GM19043 (cell line): ENCODE results near the gene SMAD6.
"Not testable (repeated sequence)": the region's sequence is repeated elsewhere in the genome, so short reads cannot be mapped to it uniquely, and the experiment has no call there.

Source experiments
- ATAC-seq: cut with Tn5 transposase; IDR thresholded peaks from one replicate; pipeline ENCODE4 v1.9.1; 2021; ENCODE audit warnings: low read depth; ENCODE audit not compliant: unreplicated experiment

The SMAD6 gene

DNA sequence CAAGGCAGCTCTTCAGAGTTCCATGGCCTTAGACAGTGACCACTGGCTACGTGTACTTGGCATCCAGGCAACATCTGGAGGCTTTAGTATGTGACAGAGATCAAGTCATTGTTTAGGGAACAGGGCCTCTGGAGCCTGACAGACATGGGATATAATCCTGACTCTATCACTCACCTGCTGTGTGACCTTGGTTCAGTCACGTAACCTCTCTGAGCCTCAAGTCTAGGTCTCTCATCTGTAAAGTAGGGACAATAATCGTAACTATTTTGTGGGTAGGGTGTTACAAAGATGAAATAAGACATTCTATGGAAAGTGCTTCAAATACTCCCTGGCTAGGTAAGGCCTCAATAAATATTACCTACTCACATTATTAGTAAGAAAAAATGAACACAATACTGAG is 114.2 kb downstream of the SMAD6 start:
- ATAC-seq = no peak

DNA sequence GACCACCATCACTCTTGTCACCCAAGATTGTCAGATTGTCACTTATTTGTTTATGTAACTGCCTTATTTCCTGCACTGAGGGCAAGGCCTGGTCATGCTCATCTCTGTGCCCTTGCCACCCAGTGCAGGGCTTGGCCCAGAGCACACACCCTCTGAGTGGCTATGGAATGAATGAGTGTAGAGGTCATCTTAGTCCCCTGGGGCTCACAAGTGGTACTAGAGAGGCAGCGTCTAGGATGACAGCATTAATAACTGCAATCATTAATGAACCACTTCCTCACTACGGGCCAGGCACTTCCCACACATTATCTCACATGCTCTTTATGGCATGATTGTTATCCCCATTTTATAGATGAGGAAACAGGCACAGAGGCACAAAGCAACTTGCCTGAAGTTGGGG is 117.0 kb downstream of the SMAD6 start:
- no peak for ATAC-seq

DNA sequence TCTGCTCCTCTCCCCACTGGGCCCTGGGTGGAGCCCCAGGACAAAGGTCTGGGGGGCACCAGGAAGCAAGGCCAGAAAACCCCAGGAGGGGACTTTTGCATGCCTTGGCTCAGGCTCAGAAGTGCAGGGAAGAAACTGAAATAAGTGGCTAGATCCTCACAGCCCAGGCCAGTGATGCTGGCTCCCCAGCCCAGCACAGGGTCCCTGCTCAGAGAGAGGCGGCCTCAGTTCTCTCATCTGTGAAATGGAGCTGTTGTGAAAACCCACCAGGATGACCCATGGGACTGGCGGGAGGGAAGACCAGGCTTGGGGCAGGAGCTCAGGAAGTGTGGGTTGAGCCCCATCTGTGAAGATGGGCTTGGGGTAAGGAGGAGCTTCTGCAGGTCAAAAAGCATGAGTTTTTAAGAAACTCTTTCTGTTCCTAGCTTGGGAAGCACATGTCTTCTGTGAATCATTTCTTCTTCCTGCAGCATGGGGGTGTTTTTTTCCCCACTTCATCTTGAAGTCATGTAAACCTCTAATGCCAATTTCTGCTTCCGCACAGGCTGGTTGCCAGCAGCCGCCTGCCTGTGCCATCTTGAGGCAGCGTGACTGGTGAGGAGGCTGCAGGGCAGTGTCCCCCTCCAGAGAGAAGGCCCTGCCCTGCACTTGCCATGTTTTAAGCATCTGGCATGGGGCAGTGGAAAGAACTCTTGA is 118.6 kb downstream of the SMAD6 start:
- ATAC-seq = no peak

DNA sequence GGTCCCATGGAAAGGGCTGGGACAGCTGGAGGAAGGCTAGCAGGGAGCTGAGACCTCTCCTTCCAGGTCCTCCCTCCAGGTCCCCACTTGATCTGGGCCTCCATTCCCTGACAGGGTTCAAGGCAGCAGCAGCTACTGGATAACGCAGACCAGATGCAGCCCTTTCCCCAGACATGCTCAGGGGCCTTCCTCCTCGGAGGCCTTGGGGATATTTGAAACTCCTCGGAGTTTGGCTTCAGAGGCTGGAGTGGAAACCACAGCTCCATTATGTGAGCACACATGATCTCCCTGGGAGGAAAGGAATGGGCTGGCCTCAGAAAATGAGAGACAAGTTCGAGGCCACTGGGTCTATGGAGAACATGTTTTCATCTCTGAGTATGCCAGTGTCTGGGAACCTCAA is 119.3 kb downstream of the SMAD6 start:
- ATAC-seq = no peak

DNA sequence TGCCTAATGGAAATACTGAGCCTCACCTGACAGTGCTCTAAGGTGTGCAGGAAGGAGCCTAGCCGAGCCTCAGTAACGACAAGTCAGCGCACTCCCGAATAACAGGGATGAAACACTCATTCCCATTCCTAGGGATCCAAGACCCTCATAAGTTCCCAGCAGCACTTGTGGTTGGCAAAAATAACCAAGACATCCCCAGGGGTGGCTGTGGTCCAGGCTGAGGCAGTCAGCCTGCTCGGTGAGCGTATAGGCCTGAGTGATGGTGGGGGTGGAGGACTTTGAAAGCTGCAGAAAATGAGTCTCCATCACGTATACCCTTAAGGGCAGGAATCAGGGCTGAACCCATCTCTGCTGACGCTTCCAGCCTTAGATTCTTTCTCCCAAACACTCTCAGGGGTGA is 120.1 kb downstream of the SMAD6 start:
- ATAC-seq = no peak

DNA sequence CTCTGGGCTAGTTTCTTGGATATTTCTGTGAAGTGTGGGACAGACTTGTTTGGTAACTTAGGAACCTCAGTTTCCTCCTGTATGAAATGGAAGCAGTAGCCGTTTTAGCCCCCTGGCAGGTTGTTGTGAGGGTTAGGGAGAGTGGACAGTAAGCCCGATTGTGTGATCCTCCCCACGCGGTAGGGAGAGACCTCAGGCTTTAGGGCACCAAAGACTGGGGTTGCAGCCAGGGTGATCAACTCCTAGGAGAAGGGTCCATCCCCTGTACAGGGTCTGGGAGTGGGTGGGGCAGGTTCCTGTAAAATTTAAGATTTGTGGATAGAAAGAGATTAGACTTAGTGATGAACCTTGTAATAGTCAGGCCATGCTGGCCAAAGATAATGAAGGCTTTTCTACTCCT is 120.5 kb downstream of the SMAD6 start:
- no peak for ATAC-seq

DNA sequence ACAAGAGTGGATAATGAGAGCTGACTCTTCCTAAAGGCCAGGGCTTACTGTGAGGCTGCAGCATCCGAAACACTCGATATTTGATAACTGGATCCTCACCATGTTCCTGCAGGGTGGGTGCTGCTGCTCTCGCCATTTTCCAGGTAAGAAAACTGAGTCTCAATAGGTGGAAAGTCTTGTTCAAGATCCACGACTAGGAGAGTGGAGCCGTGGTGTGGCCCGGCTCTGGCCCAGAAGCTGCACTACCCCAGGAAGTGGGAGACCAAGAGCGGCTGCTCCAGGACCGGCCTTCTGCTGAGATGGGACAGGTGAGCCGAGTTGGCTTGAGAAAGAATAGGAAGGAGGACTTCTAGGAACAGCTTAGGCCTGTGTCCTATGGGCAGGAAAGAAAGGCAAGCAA is 121.6 kb downstream of the SMAD6 start:
- no peak for ATAC-seq

DNA sequence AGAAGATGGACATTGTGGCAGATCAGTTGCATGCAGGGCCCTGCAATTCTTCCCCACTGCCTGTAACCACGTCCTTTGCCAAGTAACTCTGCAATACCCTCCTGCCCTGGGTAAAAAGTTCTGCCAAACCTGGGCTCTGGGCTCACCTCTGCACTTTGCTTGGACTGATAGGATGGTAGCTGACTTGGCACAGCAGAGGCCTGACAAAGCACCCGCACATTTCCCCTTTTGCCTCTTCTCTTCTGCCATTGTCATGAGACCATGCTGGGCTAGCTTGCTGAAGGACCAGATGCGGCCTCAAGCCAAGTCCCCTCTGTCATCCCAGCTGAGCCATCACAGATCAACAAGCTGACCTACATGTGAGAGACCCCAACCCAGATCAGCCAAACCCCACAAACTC is 122.4 kb downstream of the SMAD6 start:
- ATAC-seq = no peak

DNA sequence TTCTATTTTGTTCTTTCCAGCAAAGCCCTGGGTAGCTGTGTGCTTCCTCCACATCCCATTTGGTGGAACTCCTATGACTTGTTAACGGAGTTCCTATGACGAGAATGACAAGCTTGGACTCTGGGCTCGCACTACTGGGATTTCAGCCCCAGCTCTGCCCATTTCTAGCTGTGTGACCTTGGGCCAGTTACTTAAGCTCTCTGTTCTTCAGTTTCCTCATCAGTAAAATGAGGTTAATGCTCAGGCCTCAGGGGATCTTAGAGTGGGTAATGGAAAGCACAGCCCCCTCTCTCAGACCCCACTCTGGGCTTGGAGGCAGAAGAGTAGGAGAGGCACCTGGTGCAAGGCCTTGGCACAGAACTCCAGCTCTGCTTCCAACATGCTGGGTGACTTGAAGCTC is 123.1 kb downstream of the SMAD6 start:
- ATAC-seq = no peak

DNA sequence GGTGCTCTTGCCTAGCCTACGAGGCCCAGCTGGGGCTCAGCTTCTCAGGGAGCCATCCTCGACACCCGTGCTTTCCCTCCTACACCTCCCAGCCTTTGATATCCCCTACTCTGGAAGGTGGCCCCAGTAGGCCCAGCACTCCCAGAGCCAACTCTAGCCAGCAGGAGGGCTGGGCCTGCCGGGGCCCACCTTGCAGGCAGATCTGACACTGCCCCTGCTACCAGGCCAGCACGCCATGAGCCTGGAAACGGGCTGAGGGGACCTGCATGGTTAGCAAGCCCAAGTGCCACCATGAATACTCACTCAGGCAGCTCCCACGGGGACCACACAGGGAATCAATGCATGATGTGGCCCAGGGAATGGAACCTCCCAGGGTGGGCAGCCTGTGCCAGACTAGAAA is 123.7 kb downstream of the SMAD6 start:
- ATAC-seq = no peak

DNA sequence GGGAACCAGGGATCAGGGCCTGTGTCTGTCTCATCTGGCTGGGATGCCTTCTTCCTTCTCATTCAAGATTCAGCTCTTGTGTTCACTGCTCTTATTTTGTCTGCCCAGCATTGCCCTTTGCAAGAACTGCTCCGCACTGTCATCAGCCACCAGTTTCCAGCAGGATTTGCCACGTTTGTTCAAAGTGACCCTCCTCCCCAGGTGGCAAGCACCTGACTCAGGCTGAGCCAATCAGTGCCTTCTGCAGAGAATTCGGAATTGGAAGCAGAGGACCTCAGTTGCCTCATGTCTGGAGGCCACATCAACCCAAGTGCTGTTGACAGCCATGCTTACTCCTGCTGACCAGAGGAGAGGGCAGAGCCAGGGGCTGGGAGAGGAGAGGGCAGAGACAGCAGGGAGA is 124.5 kb downstream of the SMAD6 start:
- no peak for ATAC-seq

DNA sequence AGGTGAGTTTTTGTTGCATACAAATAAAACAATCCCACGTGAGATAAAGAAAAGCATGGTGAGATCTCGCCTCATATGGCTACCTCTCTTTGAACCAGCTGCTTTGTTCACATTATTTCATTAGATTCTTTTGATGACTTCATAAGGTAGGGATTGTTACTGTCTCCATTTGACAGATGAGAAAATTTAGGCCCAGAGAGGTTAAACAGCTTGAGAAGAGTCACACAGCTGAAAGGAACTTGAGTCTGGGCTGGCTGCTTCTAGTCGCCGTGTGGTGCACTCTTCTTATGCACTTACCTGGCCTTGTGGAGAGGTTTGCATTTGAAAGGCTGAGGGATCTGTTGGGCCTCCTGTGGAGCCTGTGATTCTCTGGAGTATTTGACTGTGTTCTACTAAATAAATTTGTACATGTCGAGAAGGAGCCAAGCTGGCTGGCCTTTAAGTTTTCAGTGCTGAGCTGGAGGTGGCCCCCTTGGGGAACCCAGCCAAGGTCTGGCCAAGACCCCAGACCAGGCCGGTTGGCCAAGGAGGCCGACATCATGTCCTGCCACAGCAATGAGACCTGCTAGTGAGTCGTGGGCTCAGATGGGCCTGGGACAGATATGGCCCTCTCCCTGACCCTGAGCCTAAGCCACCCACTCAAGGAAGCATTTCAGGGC is 125.1 kb downstream of the SMAD6 start:
- no peak for ATAC-seq

DNA sequence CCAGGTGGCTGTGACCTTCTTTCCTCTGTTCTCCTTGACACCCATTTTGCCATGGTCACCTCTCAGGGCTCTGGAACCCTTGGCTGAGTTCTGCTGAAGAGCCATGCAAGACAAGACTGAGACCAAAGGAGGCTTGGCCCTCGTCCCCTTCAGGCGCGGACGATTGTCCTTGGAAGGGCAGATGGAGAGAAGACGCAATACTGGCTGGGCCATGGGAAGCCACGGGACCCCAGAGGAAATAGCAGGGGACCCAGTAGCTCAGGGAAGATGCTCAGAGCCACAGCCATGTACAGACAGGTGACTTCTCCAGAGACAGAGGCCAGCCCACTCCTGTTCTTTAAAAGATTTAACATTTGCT is 125.6 kb downstream of the SMAD6 start:
- no peak for ATAC-seq

DNA sequence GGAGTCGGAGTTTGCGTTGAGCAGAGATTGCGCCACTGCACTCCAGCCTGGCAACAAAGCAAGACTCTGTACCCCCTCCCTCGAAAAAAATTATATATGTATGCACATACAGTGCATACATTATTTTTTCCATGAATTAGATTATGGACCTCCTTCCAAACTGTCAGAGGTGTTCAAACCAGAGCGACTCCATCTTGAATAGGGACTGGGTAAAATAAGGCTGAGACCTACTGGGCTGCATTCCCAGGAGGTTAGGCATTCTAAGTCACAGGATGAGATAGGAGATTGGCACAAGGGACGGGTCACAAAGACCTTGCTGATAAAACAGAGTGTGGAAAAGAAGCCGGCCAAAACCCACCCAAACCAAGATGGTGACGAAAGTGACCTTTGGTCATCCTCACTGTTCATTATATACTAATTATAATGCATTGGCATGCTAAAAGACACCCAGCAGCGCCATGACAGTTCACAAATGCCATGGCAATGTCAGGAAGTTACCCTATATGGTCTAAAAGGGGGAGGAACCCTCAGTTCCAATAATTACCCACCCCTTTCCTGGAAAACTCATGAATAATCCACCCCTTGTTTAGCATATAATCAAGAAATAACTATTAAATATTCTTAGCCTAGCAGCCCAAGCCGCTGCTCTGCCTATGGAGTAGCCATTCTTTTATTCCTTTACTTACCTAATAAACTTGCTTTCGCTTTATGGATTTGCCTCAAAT is 126.9 kb downstream of the SMAD6 start:
- not testable (repeated sequence) for ATAC-seq

DNA sequence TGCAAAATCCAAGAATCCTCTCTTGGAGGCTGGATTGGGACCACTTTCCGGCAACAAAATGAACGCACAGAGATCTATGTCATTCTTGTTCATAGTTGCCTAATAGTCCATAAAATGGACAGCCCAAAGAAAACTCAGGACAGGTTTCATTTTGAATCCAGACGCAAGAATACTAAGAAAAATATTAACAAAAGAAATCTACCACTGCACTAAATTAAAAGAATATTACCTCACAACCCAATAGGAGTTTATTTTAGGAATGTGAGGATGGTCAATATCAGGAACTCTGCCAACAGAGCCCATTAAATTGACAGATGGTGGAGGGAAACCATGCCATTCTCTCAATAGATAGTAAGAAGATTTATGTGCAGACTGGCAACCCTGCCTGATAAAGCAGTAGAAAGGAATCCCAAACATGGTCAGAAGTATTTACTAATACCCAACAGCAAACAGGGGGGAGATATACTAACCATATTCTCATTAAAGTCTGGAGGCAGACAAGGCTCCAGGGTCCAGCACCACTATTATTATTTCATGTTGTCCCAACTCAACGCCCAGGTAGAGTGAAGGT is 127.6 kb downstream of the SMAD6 start:
- no peak for ATAC-seq

DNA sequence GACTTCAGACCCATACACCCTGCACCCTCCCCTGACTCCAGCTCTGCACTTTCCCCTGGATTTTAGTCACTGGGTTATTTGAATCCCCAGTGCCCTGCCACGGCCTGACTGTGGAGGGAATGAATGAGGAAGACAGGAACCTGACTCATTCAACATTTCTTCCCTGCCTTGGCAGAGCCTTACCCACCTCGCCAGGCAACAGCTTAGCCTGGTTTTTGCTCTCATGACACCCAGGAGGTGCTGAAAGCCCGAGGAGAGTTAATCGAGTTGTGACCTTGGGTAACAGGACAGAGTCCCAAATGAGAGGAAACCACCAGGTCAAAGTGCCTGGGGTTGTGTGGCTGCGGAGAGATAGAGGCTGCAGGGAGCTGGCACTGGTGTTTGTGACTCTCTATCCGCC is 128.3 kb downstream of the SMAD6 start:
- ATAC-seq = no peak

DNA sequence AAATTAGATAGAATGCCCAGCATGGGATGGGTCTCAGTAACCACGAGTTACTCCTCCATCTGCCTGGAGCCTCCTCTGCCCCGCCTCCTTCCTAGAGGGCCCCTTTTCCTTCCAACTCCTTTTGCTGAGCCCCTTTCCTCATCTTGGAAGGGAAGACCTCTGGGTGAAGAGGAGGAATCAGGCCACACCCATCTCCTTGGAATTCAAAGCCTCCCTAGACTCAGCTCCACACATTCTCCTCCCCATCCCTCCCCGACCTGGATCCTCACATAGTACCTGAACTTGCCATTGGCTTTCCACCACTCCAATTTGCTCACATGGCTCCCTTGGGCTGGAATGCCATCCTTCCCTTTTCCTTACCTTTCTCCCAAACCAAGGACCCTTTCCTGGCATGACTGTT is 128.8 kb downstream of the SMAD6 start:
- no peak for ATAC-seq

DNA sequence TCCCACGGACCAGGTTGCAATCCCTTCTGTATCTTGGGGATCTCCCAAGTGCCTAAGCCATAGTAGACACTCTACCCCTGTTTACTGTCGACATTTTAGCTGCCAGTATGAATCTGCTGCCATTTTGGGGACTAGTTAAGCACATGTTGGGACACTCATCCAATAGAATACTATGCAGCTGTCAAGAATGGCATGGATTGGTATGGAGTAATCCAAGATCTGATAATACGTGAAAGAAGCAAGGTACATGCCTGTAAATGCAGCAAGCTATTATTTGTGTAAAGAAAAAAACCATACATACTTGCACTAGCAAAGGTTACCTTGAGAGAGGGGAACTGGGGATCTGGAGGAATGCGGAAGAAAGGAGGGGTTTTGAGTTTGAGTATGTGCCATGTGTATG is 129.3 kb downstream of the SMAD6 start:
- no peak for ATAC-seq

DNA sequence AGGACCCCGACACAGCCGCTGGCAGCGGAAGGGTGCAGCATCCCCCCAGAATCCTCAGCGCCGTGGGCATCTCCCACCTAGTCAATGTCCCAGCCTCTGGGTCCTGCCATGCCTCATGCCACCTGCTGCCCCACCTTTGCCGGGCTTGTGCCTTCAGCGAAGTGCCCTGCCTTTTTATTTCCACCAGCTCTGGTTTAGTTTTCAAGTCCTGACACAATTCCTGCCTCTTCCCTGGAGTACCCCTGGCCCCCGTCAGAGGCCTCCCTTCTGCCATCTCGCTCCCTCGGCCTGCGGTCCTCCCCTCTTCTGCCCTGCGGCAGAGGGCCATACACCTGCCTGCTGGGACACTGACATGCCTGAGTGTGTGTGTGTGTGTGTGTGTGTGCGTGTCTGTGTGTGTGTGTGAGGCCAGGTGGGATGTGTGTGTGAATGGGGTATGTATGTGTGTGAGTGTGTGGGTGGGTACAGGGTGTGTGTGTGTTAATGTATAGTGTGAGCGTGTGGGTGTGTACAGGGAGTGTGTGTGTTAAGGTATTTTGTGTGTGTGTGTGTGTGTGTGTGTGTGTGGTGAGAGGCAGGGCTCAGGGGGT is 129.9 kb downstream of the SMAD6 start:
- ATAC-seq = no peak
